Transverse colon (tissue), 4 donors: ENCODE data around the gene CFAP73.

Experiments
- POLR2AphosphoS5 ChIP-seq, 3 donors: sonication (generic); formaldehyde crosslinking; IDR thresholded peaks; one replicate each; pipeline ENCODE4 v1.6.1; 2016; ENCODE audit warnings: antibody characterized with exemption in 3 of 3
- TF ChIP-seq, protein P1 (sequence below), 5 experiments: fragments of 200-600 bp in 3 of 5; fragments of 450-650 bp in 2 of 5; sonication (generic) in 3 of 5; IDR thresholded peaks; 1 replicate in 2 of 5; 2 replicates in 3 of 5; pipeline ENCODE4 v1.5.1; 2016 to 2017; ENCODE audit warnings: antibody characterized with exemption in 5 of 5, inconsistent platforms in 3 of 5, mild to moderate bottlenecking in 2 of 5, moderate library complexity in 1 of 5

DNA sequence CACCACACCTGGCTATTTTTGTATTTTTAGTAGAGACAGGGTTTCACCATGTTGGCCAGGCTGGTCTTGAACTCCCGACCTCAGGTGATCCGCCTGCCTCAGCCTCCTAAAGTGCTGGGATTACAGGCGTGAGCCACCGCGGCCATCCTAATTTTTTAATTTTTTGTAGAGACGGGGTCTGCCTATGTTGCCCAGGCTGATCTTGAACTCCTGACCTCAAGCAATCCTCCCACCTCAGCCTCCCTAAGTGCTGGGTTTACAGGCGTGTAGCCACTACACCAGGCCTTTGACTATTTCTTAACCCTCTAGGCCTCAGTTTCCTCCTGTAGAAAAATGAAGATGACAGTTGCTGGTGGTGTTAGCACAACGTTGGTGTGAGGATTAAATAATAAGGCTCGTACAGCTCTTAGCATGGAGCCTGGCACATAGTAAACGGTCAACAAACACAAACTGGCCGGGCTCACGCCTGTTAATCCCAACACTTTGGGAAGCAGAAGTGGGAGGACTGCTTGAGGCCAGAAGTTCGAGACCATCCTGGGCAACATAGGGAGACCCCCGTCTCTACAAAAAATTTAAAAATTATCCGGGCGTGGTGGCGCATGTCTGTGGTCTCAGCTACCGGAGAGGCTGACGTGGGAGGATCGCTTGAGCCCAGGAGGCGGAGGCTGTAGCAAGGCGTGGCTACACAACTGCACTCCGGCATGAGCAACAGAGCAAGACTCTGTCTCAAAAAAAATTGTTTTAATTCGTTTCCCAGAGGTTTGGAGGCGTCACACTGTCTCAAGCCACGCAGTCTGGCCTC lies 34.8 kb downstream of the CFAP73 start:
- TF ChIP-seq POLR2AphosphoS5 (IDR thresholded peaks at IDR 0.05): no peak
- TF ChIP-seq, protein P1, sequence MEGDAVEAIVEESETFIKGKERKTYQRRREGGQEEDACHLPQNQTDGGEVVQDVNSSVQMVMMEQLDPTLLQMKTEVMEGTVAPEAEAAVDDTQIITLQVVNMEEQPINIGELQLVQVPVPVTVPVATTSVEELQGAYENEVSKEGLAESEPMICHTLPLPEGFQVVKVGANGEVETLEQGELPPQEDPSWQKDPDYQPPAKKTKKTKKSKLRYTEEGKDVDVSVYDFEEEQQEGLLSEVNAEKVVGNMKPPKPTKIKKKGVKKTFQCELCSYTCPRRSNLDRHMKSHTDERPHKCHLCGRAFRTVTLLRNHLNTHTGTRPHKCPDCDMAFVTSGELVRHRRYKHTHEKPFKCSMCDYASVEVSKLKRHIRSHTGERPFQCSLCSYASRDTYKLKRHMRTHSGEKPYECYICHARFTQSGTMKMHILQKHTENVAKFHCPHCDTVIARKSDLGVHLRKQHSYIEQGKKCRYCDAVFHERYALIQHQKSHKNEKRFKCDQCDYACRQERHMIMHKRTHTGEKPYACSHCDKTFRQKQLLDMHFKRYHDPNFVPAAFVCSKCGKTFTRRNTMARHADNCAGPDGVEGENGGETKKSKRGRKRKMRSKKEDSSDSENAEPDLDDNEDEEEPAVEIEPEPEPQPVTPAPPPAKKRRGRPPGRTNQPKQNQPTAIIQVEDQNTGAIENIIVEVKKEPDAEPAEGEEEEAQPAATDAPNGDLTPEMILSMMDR (IDR thresholded peaks at IDR 0.05): no peak
